Astrocyte of the spinal cord (primary cell): Measurements from ENCODE around the gene ALK.

Experiments
- DNase-seq: peaks from one replicate; pipeline ENCODE4 v3.0.0; 2011; ENCODE audit warnings: low read depth, low spot score
- H3K4me3 ChIP-seq: 2 replicates; pipeline ENCODE4 v1.5.1; 2011; ENCODE audit warnings: low read depth, mild to moderate bottlenecking, low read length, moderate library complexity
- CTCF ChIP-seq: IDR thresholded peaks from 2 replicates; pipeline ENCODE4 v1.5.1; 2012; ENCODE audit warnings: low read depth, mild to moderate bottlenecking, low read length, inconsistent platforms
- in situ Hi-C: cut with HindIII; loops from 2 replicates; pipeline ENCODE4 v1.10.0; 2017; ENCODE audit warnings: low sequenced_read_pairs

ALK gene

GRCh38 chr2:29821591-29821990, 99.8 kb downstream of the ALK start:
- DNase-seq: no peak
- no peak overlapping the region for H3K4me3 ChIP-seq
- in situ Hi-C loops: no loop called here
- TF ChIP-seq CTCF: no peak

GRCh38 chr2:29819570-29819969, 101.8 kb downstream of the ALK start:
- TF ChIP-seq CTCF: no peak
- H3K4me3 ChIP-seq: no peak overlapping the region
- DNase-seq: no peak
- in situ Hi-C loops: no loop called here

GRCh38 chr2:29817801-29818680, 103.3 kb downstream of the ALK start:
- in situ Hi-C loops: no loop called here
- no peak for TF ChIP-seq CTCF
- no peak overlapping the region for H3K4me3 ChIP-seq
- DNase-seq: no peak

- no peak overlapping the region for H3K4me3 ChIP-seq
- no peak for DNase-seq
- TF ChIP-seq CTCF: no peak
- in situ Hi-C loops: no loop called here
These were observed 104.1 kb downstream of the ALK start for GRCh38 chr2:29817299-29817698.

- DNase-seq: no peak
- H3K4me3 ChIP-seq: no peak overlapping the region
- TF ChIP-seq CTCF: no peak
- in situ Hi-C loops: no loop called here
These were observed 104.7 kb downstream of the ALK start for GRCh38 chr2:29816651-29817050.

- no peak for TF ChIP-seq CTCF
- no peak for DNase-seq
These were observed 110.0 kb downstream of the ALK start for GRCh38 chr2:29811378-29811777.

More at GRCh38 chr2:29811378-29811777, 110.0 kb downstream of the ALK start:
- in situ Hi-C loops: no loop called here
- no peak overlapping the region for H3K4me3 ChIP-seq
